GM12865 (cell line): ENCODE data around the gene WNT2.

Experiments
- DNase-seq: peaks from one replicate; pipeline ENCODE4 v3.0.0; 2010; ENCODE audit warnings: low read depth
- H3K4me3 ChIP-seq: 2 replicates; pipeline ENCODE4 v1.5.1; 2011; ENCODE audit warnings: mild to moderate bottlenecking, low read depth, low read length, control low read depth
- TF ChIP-seq, protein P1 (sequence below): IDR thresholded peaks from 2 replicates; pipeline ENCODE4 v1.5.1; 2011; ENCODE audit warnings: low read length, control low read depth, low read depth, inconsistent platforms; ENCODE audit not compliant: insufficient read depth; ENCODE audit errors: missing control alignments

Gene WNT2

DNA sequence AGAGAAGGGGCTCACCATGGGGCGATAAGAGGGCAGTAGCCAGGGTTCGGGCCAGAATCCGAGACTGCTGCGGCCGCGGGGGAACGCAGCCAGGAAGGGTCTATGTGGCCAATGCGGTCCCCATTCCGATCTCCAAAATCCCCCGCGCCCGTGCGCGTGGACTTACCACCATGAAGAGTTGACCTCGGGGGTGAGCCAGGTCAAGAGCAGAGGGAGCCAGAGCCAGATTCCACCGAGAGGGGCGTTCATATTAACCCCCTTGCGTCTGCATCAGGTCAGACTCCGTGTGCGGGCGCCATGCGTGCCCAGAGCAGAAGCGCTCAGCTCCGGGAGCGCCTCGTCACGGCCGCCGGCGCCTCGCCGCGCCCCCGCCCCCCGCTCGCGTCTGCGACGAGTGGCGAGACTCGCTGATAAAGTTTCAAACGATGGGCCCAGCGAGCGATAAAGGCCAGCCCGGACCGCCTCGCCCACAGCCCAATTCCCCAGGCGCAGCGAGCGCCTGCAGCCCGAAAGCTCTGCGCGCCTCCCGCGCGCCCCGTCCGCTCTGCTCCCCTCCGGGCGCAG, at the start of gene WNT2:
Gene WNT2, minus strand, starts transcription at position 318 of the 564 bp plus-strand sequence. Its CDS starts 69 bp downstream, at position 249.
- TF ChIP-seq, protein P1, sequence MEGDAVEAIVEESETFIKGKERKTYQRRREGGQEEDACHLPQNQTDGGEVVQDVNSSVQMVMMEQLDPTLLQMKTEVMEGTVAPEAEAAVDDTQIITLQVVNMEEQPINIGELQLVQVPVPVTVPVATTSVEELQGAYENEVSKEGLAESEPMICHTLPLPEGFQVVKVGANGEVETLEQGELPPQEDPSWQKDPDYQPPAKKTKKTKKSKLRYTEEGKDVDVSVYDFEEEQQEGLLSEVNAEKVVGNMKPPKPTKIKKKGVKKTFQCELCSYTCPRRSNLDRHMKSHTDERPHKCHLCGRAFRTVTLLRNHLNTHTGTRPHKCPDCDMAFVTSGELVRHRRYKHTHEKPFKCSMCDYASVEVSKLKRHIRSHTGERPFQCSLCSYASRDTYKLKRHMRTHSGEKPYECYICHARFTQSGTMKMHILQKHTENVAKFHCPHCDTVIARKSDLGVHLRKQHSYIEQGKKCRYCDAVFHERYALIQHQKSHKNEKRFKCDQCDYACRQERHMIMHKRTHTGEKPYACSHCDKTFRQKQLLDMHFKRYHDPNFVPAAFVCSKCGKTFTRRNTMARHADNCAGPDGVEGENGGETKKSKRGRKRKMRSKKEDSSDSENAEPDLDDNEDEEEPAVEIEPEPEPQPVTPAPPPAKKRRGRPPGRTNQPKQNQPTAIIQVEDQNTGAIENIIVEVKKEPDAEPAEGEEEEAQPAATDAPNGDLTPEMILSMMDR: no peak
- DNase-seq: peak; percentile 5
- H3K4me3 ChIP-seq: peak within 1 kb of the TSS; percentile 60

DNA sequence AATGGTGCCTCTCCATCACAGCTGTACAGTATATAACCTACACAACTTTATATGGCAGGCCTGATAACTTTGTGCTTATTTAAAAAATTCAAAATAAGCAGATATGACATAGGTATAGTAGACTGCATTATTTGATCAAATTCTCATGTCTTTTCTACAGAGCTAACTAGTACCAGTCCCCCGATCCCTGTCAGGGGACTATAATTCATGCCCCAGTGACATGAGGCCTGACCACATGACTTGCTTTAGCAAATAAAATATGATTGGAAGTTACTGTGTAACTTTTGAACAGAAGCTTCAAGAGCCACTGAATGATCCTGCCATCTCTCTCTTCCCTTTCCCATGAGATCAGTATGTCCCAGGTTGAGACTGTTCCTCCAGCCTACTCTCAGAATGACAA, 49.2 kb upstream of the WNT2 start:
- TF ChIP-seq, protein P1: no peak
- DNase-seq: no peak
- H3K4me3 ChIP-seq: no peak overlapping the region

DNA sequence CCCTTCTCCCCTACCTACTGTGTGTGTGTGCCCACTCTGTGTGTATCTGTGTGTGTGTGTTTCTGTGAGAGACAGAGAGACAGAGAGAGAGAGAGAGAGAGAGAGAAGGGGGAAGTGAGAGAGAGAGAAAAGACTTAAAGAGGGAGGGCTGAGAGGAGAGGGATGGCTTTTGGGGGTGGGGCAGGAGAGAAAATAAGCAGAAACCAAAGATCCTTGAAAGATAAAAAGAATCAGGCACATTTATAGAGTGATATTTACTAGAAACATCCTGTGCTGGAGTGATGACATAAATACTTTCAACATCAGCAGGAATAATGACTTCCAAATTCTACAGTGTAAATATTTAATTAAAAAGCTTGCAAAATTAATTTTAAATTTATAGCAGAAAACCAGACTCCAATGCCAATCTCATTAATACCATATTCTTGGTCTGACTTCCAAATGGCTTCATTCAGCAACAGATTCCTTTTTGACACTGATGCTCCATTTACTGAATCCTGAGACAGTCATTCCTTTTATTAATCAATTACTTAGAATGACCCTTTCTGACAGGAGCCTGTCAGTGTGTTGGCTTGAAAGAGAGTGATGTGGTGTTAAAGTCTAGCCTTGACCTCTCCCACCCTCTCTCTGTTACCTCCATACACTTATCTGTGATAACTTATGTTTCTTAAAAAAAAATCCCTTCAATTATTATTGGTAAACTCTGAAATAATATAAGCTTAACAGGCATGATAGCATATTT, 41.7 kb upstream of the WNT2 start:
- peak; percentile 12 for DNase-seq
- no peak overlapping the region for H3K4me3 ChIP-seq
- TF ChIP-seq, protein P1: no peak

DNA sequence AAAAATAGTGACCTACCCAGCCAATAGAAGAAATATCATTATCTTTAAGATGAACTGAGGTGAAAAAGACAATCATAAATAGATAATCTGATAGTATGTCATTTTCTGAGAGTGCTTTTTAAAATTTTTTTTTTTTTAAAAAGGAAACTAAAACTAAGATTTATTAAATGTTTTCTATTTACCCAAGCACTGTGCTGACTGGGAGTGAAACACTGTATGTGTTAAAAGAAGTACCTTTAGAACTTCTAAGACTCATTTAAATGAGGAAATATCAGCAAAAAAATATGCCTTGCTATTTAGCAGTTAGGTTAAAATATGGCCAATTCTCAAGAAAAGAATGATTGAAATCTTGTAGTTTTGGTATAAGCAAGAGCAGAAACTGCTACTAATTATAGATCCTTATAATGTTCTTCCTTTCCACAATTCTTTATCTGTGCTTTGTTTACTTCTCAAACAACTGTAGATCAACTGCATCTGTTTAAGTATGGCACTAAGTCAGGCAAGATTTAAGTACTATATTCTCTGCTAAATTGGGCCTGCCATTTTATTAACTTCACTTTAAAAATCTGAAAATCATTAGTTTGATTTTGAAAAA, 39.5 kb upstream of the WNT2 start:
- peak; percentile 29 for DNase-seq
- no peak overlapping the region for H3K4me3 ChIP-seq
- TF ChIP-seq, protein P1: no peak

DNA sequence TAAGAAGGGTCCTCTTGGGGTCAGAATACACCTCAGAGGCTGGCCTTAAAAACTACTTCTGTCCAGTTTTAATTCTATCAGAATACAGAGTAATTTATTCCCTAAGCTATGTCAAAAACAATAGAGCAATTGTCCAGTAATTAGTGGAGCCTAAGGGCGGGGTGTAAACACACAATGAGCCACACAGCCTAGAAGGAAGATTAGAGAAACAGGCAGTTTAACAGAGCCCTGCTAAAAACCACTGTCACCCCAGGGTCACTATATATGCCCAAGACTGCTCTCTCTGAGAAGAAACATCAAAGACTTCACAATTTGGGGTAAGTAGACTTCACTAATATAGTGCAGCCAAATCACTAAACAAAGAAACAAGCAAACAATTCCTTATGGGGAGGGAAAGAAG, 27.2 kb upstream of the WNT2 start:
- TF ChIP-seq, protein P1: no peak
- no peak overlapping the region for H3K4me3 ChIP-seq
- no peak for DNase-seq

DNA sequence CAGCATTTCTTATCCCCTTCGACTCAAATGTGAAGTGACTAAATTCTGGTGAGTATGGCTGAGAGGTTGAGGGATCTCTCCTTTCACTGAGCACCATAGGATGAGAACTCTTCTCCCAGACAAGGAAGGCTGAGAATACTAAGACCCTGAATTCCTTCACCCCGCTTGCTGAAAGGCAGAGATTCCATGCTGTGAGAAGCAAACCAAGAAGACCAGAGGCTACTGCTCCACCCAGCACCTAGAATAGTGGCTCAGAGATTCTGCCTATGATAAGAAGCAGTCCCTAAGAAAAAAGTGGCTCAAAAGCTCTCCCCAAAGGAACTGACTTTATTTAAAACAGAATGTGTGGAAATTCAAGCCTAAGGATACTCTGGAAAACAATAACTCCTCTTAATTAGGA, 26.7 kb upstream of the WNT2 start:
- TF ChIP-seq, protein P1: no peak
- DNase-seq: no peak
- H3K4me3 ChIP-seq: no peak overlapping the region
